ENCODE measurements around the gene MEIS1.

Gene MEIS1

GRCh38 chr2:66512626-66513025, 77.7 kb downstream of the MEIS1 start:
- DNase-seq: no peak

GRCh38 chr2:66515743-66516142, 80.8 kb downstream of the MEIS1 start:
- no peak for DNase-seq

- DNase-seq: no peak
These were observed 81.6 kb downstream of the MEIS1 start for GRCh38 chr2:66516499-66516898.

- no peak for DNase-seq
These were observed 82.8 kb downstream of the MEIS1 start for GRCh38 chr2:66517772-66518171.

GRCh38 chr2:66519264-66519843, 84.4 kb downstream of the MEIS1 start:
- DNase-seq: no peak

GRCh38 chr2:66521291-66521922, 86.5 kb downstream of the MEIS1 start:
- no peak for DNase-seq

GRCh38 chr2:66522611-66523376, 87.9 kb downstream of the MEIS1 start:
- DNase-seq: no peak

- no peak for DNase-seq
These were observed 88.5 kb downstream of the MEIS1 start for GRCh38 chr2:66523377-66523969.

GRCh38 chr2:66523990-66524389, 89.1 kb downstream of the MEIS1 start:
- DNase-seq: no peak

- no peak for DNase-seq
These were observed 90.7 kb downstream of the MEIS1 start for GRCh38 chr2:66525606-66526005.

GRCh38 chr2:66526180-66526579, 91.3 kb downstream of the MEIS1 start:
- no peak for DNase-seq

- no peak for DNase-seq
These were observed 94.2 kb downstream of the MEIS1 start for GRCh38 chr2:66528974-66529724.

- DNase-seq: no peak
These were observed 95.7 kb downstream of the MEIS1 start for GRCh38 chr2:66530651-66531050.

- DNase-seq: no peak
These were observed 96.2 kb downstream of the MEIS1 start for GRCh38 chr2:66531155-66531554.

GRCh38 chr2:66531567-66531966, 96.6 kb downstream of the MEIS1 start:
- DNase-seq: no peak

GRCh38 chr2:66532972-66533868, 98.3 kb downstream of the MEIS1 start:
- no peak for DNase-seq

GRCh38 chr2:66534461-66534860, 99.5 kb downstream of the MEIS1 start:
- DNase-seq: no peak

GRCh38 chr2:66535574-66536289, 100.8 kb downstream of the MEIS1 start:
- no peak for DNase-seq

- DNase-seq: no peak
These were observed 101.4 kb downstream of the MEIS1 start for GRCh38 chr2:66536290-66536673.

- DNase-seq: peak; percentile 69
These were observed 102.1 kb downstream of the MEIS1 start for GRCh38 chr2:66536997-66537396.

GRCh38 chr2:66538291-66538690, 103.4 kb downstream of the MEIS1 start:
- no peak for DNase-seq
